Astrocyte (in vitro differentiated cells and primary cell): ENCODE measurements around the gene PTK7.

Experiments used
- CTCF ChIP-seq: IDR thresholded peaks from 2 replicates; pipeline ENCODE4 v1.5.1; 2011; ENCODE audit warnings: low read depth, mild to moderate bottlenecking, inconsistent platforms, low read length, moderate library complexity; ENCODE audit not compliant: insufficient read depth
- EZH2 ChIP-seq: IDR thresholded peaks from 2 replicates; pipeline ENCODE4 v1.6.1; 2012; ENCODE audit warnings: mild to moderate bottlenecking, low read length, inconsistent platforms; ENCODE audit not compliant: insufficient read depth

GRCh38 chr6:43181621-43181941 is 105.5 kb downstream of the PTK7 start:
- no peak for TF ChIP-seq CTCF
- TF ChIP-seq EZH2 = no peak
